Activated gamma-delta T cell (primary cell): ENCODE measurements around the gene BLTP3A.
"Not testable (repeated sequence)": the region's sequence is repeated elsewhere in the genome, so short reads cannot be mapped to it uniquely, and the experiment has no call there.

ENCODE experiments used
- DNase-seq: peaks from one replicate; lab custom pipeline; 2025; lab: John Stamatoyannopoulos, UW

Gene BLTP3A

GRCh38 chr6:34791164-34791700 lies 651 bp upstream of the BLTP3A start:
- DNase-seq = peak; percentile 13

- DNase-seq = no peak
These were observed 970 bp downstream of the BLTP3A start for GRCh38 chr6:34792605-34793500.

GRCh38 chr6:34793877-34794276 lies 2.0 kb downstream of the BLTP3A start:
- no peak for DNase-seq

- no peak for DNase-seq
These were observed 4.0 kb downstream of the BLTP3A start for GRCh38 chr6:34795836-34796425.

GRCh38 chr6:34798057-34798456 lies 6.2 kb downstream of the BLTP3A start:
- DNase-seq = no peak

- DNase-seq = no peak
These were observed 7.7 kb downstream of the BLTP3A start for GRCh38 chr6:34799547-34799946.

GRCh38 chr6:34804543-34804942 lies 12.7 kb downstream of the BLTP3A start:
- no peak for DNase-seq

GRCh38 chr6:34805074-34805473 lies 13.2 kb downstream of the BLTP3A start:
- DNase-seq = not testable (repeated sequence)

- DNase-seq = no peak
These were observed 15.0 kb downstream of the BLTP3A start for GRCh38 chr6:34806738-34807453.

- DNase-seq = not testable (repeated sequence)
These were observed 16.6 kb downstream of the BLTP3A start for GRCh38 chr6:34808473-34808872.

GRCh38 chr6:34809419-34809818 lies 17.5 kb downstream of the BLTP3A start:
- DNase-seq = not testable (repeated sequence)

GRCh38 chr6:34810017-34810882 lies 18.4 kb downstream of the BLTP3A start:
- no peak for DNase-seq

- no peak for DNase-seq
These were observed 19.2 kb downstream of the BLTP3A start for GRCh38 chr6:34810936-34811632.

GRCh38 chr6:34813028-34813713 lies 21.3 kb downstream of the BLTP3A start:
- no peak for DNase-seq

GRCh38 chr6:34816635-34817301 lies 24.9 kb downstream of the BLTP3A start:
- no peak for DNase-seq

GRCh38 chr6:34817446-34817845 lies 25.6 kb downstream of the BLTP3A start:
- DNase-seq = no peak

- DNase-seq = not testable (repeated sequence)
These were observed 27.1 kb downstream of the BLTP3A start for GRCh38 chr6:34818872-34819570.

GRCh38 chr6:34819571-34820480 lies 27.9 kb downstream of the BLTP3A start:
- no peak for DNase-seq
